Measurements from ENCODE around the gene FKBP5.

FKBP5 gene

DNA sequence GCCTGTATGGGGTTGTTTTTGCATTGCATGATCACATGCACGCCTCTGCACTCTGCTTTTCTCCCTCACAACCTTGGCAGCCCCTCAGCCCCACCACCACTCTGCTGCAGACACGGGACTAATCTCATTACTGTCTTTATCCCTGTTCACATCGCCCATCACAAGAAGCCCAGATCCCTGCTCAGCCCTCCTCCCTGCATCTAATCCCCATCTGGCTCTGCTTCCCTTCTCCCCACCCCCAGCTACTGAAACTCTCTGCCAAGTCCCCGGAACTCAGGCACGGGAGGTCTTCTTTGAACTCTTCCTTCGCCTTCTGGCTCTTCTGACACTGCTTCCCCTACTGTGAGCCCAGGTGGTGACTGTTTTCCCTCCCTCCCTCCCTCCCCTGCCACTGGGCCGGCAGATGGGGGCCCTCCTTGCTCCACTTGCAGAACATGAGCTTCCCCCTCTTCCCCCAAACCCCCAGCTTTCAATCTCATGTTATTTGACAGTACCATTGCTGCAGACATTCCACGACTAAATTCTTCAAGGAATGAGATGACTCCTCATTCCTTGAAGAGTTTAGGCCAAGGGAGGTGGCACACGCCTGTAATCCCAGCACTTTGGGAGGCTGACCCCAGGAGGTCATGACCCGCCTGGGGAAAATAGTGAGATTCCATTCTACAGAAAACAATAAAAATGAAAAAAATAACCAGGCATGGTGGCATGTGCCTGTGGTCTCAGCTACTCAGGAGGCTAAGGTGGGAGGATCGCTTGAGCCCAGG is 154.1 kb downstream of the FKBP5 start:
- no peak for TF ChIP-seq YY1 (IDR thresholded peaks at IDR 0.05; ENCODE audit: low read depth)
- no peak for TF ChIP-seq TEAD4 (IDR thresholded peaks at IDR 0.05)
- no peak for TF ChIP-seq MAX (IDR thresholded peaks at IDR 0.05)
- TF ChIP-seq TAF1 (IDR thresholded peaks at IDR 0.05; ENCODE audit: low read depth) = no peak
- TF ChIP-seq RAD21 (IDR thresholded peaks at IDR 0.05; ENCODE audit: low read depth) = no peak
- no peak for TF ChIP-seq EGR1 (IDR thresholded peaks at IDR 0.05)
- no peak for TF ChIP-seq CREB1 (IDR thresholded peaks at IDR 0.05; ENCODE audit: low read depth)
- no peak for TF ChIP-seq TCF12 (IDR thresholded peaks at IDR 0.05; ENCODE audit: low read depth)
- no peak for TF ChIP-seq NFIC (IDR thresholded peaks at IDR 0.05)
- TF ChIP-seq, protein P1, sequence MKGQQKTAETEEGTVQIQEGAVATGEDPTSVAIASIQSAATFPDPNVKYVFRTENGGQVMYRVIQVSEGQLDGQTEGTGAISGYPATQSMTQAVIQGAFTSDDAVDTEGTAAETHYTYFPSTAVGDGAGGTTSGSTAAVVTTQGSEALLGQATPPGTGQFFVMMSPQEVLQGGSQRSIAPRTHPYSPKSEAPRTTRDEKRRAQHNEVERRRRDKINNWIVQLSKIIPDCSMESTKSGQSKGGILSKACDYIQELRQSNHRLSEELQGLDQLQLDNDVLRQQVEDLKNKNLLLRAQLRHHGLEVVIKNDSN (IDR thresholded peaks at IDR 0.05) = no peak
- TF ChIP-seq ZBTB7A (IDR thresholded peaks at IDR 0.05; ENCODE audit: low read depth) = no peak

DNA sequence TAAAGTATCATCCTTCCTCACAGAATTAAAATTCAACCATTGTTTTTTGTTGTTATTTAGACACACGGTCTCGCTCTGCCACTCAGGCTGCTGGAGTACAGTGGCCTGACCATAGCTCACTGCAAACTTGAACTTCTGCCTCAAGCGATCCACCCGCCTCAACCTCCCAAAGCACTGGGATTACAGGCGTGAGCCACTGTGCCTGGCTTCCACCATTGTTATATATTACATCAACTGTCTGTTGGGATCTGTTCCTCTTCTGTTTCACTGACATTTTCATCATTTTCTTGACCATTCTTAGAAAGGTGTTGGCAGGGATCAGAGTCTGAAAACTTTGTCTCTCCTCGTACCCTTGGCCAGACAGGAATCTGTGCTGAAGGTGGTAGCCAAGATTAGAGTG is 154.7 kb downstream of the FKBP5 start:
- TF ChIP-seq TAF1 (IDR thresholded peaks at IDR 0.05; ENCODE audit: low read depth) = no peak
- TF ChIP-seq CEBPB (IDR thresholded peaks at IDR 0.05) = no peak
- TF ChIP-seq MAX (IDR thresholded peaks at IDR 0.05) = no peak
- TF ChIP-seq, protein P2, sequence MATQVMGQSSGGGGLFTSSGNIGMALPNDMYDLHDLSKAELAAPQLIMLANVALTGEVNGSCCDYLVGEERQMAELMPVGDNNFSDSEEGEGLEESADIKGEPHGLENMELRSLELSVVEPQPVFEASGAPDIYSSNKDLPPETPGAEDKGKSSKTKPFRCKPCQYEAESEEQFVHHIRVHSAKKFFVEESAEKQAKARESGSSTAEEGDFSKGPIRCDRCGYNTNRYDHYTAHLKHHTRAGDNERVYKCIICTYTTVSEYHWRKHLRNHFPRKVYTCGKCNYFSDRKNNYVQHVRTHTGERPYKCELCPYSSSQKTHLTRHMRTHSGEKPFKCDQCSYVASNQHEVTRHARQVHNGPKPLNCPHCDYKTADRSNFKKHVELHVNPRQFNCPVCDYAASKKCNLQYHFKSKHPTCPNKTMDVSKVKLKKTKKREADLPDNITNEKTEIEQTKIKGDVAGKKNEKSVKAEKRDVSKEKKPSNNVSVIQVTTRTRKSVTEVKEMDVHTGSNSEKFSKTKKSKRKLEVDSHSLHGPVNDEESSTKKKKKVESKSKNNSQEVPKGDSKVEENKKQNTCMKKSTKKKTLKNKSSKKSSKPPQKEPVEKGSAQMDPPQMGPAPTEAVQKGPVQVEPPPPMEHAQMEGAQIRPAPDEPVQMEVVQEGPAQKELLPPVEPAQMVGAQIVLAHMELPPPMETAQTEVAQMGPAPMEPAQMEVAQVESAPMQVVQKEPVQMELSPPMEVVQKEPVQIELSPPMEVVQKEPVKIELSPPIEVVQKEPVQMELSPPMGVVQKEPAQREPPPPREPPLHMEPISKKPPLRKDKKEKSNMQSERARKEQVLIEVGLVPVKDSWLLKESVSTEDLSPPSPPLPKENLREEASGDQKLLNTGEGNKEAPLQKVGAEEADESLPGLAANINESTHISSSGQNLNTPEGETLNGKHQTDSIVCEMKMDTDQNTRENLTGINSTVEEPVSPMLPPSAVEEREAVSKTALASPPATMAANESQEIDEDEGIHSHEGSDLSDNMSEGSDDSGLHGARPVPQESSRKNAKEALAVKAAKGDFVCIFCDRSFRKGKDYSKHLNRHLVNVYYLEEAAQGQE (IDR thresholded peaks at IDR 0.05; ENCODE audit: low read depth) = no peak
- no peak for TF ChIP-seq ZBTB7A (IDR thresholded peaks at IDR 0.05; ENCODE audit: low read depth)
- no peak for TF ChIP-seq CREB1 (IDR thresholded peaks at IDR 0.05; ENCODE audit: low read depth)
- TF ChIP-seq, protein P1 (IDR thresholded peaks at IDR 0.05) = no peak
- no peak for TF ChIP-seq EGR1 (IDR thresholded peaks at IDR 0.05)
- TF ChIP-seq TEAD4 (IDR thresholded peaks at IDR 0.05) = no peak
- TF ChIP-seq NFIC (IDR thresholded peaks at IDR 0.05) = no peak
- TF ChIP-seq TCF12 (IDR thresholded peaks at IDR 0.05; ENCODE audit: low read depth) = no peak
- no peak for TF ChIP-seq RAD21 (IDR thresholded peaks at IDR 0.05; ENCODE audit: low read depth)
- TF ChIP-seq FOXM1 (IDR thresholded peaks at IDR 0.05; ENCODE audit: borderline replicate concordance, low read depth) = no peak

DNA sequence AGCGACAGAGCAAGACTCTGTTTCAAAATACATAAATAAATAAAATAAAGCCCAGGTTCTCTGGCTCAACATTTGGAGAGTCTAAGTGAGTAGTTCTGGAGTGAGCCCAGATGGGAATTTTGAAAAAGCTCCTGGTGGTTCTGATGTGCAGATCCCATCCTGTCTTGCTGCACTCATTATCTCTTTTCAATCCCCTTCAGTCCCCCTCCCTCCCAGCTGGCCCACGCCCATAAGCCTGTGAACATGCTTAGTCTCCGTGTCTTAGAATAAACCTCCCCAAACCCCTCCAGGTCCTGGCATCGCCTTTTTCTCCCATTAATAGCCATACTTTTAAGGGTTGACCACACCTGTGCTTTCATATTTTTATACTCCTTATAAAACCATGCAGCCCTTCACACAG is 156.6 kb downstream of the FKBP5 start:
- TF ChIP-seq ZBTB7A (IDR thresholded peaks at IDR 0.05; ENCODE audit: low read depth) = no peak
- no peak for TF ChIP-seq MAX (IDR thresholded peaks at IDR 0.05)
- TF ChIP-seq EP300 (IDR thresholded peaks at IDR 0.05; ENCODE audit: borderline replicate concordance) = no peak
- no peak for TF ChIP-seq TEAD4 (IDR thresholded peaks at IDR 0.05)
- TF ChIP-seq CREB1 (IDR thresholded peaks at IDR 0.05; ENCODE audit: low read depth) = no peak
- TF ChIP-seq CEBPB (IDR thresholded peaks at IDR 0.05) = no peak
- TF ChIP-seq FOXM1 (IDR thresholded peaks at IDR 0.05; ENCODE audit: borderline replicate concordance, low read depth) = no peak
- no peak for TF ChIP-seq EGR1 (IDR thresholded peaks at IDR 0.05)
- TF ChIP-seq, protein P2 (IDR thresholded peaks at IDR 0.05; ENCODE audit: low read depth) = no peak
- no peak for TF ChIP-seq YY1 (IDR thresholded peaks at IDR 0.05; ENCODE audit: low read depth)
- no peak for TF ChIP-seq TCF12 (IDR thresholded peaks at IDR 0.05; ENCODE audit: low read depth)
- TF ChIP-seq, protein P1 (IDR thresholded peaks at IDR 0.05) = no peak
- TF ChIP-seq RAD21 (IDR thresholded peaks at IDR 0.05; ENCODE audit: low read depth) = no peak
- TF ChIP-seq NFIC (IDR thresholded peaks at IDR 0.05) = no peak
- no peak for TF ChIP-seq TAF1 (IDR thresholded peaks at IDR 0.05; ENCODE audit: low read depth)

DNA sequence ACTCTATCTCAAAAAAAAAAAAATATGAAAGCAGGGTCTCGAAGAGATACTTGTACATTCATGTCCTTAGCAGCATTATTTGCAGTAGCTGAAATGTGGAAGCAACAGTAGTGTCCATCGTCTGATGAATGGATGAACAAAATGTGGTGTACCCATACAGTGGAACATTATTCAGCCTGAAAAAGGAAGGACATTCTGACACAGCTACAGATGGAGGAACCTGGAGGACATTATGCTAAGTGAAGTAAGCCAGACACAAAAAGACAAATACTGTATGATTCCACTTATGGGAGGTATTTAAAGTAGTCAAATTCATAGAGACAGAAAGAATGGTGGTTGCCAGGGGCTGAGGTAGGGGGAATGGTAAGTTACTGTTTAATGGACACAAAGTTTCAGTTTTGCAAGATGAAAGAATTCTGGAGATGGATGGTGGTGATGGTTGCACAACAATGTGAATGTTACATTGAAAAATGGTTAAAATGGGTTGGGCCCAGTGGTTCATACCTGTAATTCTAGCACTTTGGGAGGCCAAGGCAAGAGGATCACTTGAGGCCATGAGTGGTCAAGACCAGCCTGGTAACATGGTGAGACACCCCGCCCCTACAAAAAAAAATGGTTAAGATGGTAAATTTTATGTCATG is 164.2 kb downstream of the FKBP5 start:
- TF ChIP-seq ZBTB7A (IDR thresholded peaks at IDR 0.05; ENCODE audit: low read depth) (no peak), TCF12 (IDR thresholded peaks at IDR 0.05; ENCODE audit: low read depth) (no peak), FOXM1 (IDR thresholded peaks at IDR 0.05; ENCODE audit: borderline replicate concordance, low read depth) (no peak), RAD21 (IDR thresholded peaks at IDR 0.05; ENCODE audit: low read depth) (no peak), CEBPB (IDR thresholded peaks at IDR 0.05) (no peak), MAX (IDR thresholded peaks at IDR 0.05) (no peak), TEAD4 (IDR thresholded peaks at IDR 0.05) (no peak), CREB1 (IDR thresholded peaks at IDR 0.05; ENCODE audit: low read depth) (no peak), EGR1 (IDR thresholded peaks at IDR 0.05) (no peak), TAF1 (IDR thresholded peaks at IDR 0.05; ENCODE audit: low read depth) (no peak), NFIC (IDR thresholded peaks at IDR 0.05) (no peak), YY1 (IDR thresholded peaks at IDR 0.05; ENCODE audit: low read depth) (no peak), EP300 (IDR thresholded peaks at IDR 0.05; ENCODE audit: borderline replicate concordance) (no peak)
- TF ChIP-seq, protein P2 (IDR thresholded peaks at IDR 0.05; ENCODE audit: low read depth) = no peak
- TF ChIP-seq, protein P1 (IDR thresholded peaks at IDR 0.05) = no peak

All from Ishikawa (cell line).